H1 (cell line): ENCODE results near the gene KLK6. TPM values are rescaled to one million over a fixed set of nuclear protein-coding genes. Genes with fewer than 3 reads are reported as not detected.

ENCODE experiments used
- CTCF ChIA-PET: fragments of 300-600 bp; sonication (Branson Sonifier 250); formaldehyde crosslinking; loops from one replicate; lab custom pipeline; 2021; ENCODE audit not compliant: partially characterized antibody; lab: Charles Lee
- POLR2A ChIA-PET: fragments of 300-600 bp; sonication (Branson Sonifier 250); formaldehyde crosslinking; loops from one replicate; lab custom pipeline; 2021; ENCODE audit warnings: inconsistent platforms; ENCODE audit not compliant: partially characterized antibody; lab: Charles Lee
- DNase-seq, 2 experiments: peaks; one replicate each; pipeline versions ENCODE4 v3.0.0 to v3.0.0-alpha.2; 2010 to 2022; ENCODE audit warnings: low spot score in 2 of 2, low read depth in 1 of 2, mixed read lengths in 1 of 2
- FAIRE-seq: peaks from 2 replicates; lab custom pipeline; 2011; peaks lifted over from hg19 to GRCh38; lab: Jason Lieb, UNC
- H2AFZ ChIP-seq: 2 replicates; pipeline ENCODE4 v1.8.1; 2012; ENCODE audit warnings: low read length, inconsistent platforms
- H2AK5ac ChIP-seq: 2 replicates; pipeline ENCODE4 v1.6.1; 2013; ENCODE audit warnings: low read depth, low read length
- H2BK120ac ChIP-seq: replicated peaks from 2 replicates; pipeline ENCODE3; 2013; ENCODE audit warnings: low read depth, low read length, inconsistent platforms
- H2BK12ac ChIP-seq: 2 replicates; pipeline ENCODE4 v1.6.1; 2013; ENCODE audit warnings: low read depth, low read length
- H2BK15ac ChIP-seq: 2 replicates; pipeline ENCODE4 v1.6.1; 2013; ENCODE audit warnings: low read length
- H2BK20ac ChIP-seq: 2 replicates; pipeline ENCODE4 v1.6.1; 2013; ENCODE audit warnings: low read length
- H2BK5ac ChIP-seq: 2 replicates; pipeline ENCODE4 v1.6.1; 2013; ENCODE audit warnings: low read depth, low read length
- H3K14ac ChIP-seq: 2 replicates; pipeline ENCODE4 v1.6.1; 2013; ENCODE audit warnings: inconsistent platforms; ENCODE audit not compliant: insufficient read length
- H3K18ac ChIP-seq: 2 replicates; pipeline ENCODE4 v1.6.1; 2013; ENCODE audit warnings: low read length; ENCODE audit errors: extremely low read depth
- H3K23ac ChIP-seq: 2 replicates; pipeline ENCODE4 v1.6.1; 2013; ENCODE audit warnings: inconsistent platforms; ENCODE audit not compliant: insufficient read length
- H3K23me2 ChIP-seq: 2 replicates; pipeline ENCODE4 v1.6.1; 2013; ENCODE audit warnings: low read depth, low read length
- H3K27ac ChIP-seq: 2 replicates; pipeline ENCODE4 v1.6.1; 2011; ENCODE audit warnings: low read depth, low read length, inconsistent platforms
- H3K27me3 ChIP-seq, 4 experiments: replicated peaks in 1 of 4; 1 replicate in 1 of 4; 2 replicates in 3 of 4; pipeline versions ENCODE4 v1.6.1 to v1.8.1; 2011 to 2013; ENCODE audit warnings: low read length in 3 of 4, mild to moderate bottlenecking in 3 of 4, inconsistent platforms in 2 of 4, mixed read lengths in 2 of 4, moderate library complexity in 1 of 4; ENCODE audit not compliant: control insufficient read depth in 3 of 4, insufficient read depth in 3 of 4; ENCODE audit errors: extremely low read depth in 1 of 4
- H3K36me3 ChIP-seq, 4 experiments: 2 replicates each; pipeline versions ENCODE4 v1.6.1 to v1.8.1; 2011 to 2013; ENCODE audit warnings: mild to moderate bottlenecking in 4 of 4, low read length in 3 of 4, moderate library complexity in 2 of 4, control low read depth in 1 of 4, inconsistent platforms in 1 of 4; ENCODE audit not compliant: insufficient read depth in 4 of 4, control insufficient read depth in 2 of 4
- H3K4ac ChIP-seq: replicated peaks from 2 replicates; pipeline ENCODE3; 2013; ENCODE audit warnings: low read length, low read depth, mixed read lengths, inconsistent platforms; ENCODE audit not compliant: insufficient read length
- H3K4me1 ChIP-seq, 4 experiments: replicated peaks in 1 of 4; 1 replicate in 1 of 4; 2 replicates in 3 of 4; pipeline versions ENCODE4 v1.6.1 to v1.8.1; 2011 to 2013; ENCODE audit warnings: low read length in 3 of 4, inconsistent platforms in 2 of 4, mixed read lengths in 1 of 4; ENCODE audit not compliant: insufficient read depth in 4 of 4, control insufficient read depth in 3 of 4
- H3K4me2 ChIP-seq, 2 experiments: 2 replicates each; pipeline versions ENCODE4 v1.6.1 to v1.8.1; 2011 to 2013; ENCODE audit warnings: low read depth in 2 of 2, low read length in 2 of 2, control low read depth in 1 of 2, inconsistent platforms in 1 of 2, mild to moderate bottlenecking in 1 of 2; ENCODE audit not compliant: insufficient read depth in 1 of 2
- H3K4me3 ChIP-seq, 4 experiments: fragments of 200-600, 300-600 bp in 1 of 4; sonication (generic), shearing (Covaris generic), sonication (Bioruptor Twin) in 1 of 4; 2 replicates each; pipeline versions ENCODE4 v1.5.1 to v1.8.1; 2011 to 2016; ENCODE audit warnings: low read length in 4 of 4, low read depth in 3 of 4, control low read depth in 2 of 4, inconsistent platforms in 2 of 4, mild to moderate bottlenecking in 2 of 4, mixed read lengths in 1 of 4, moderate library complexity in 1 of 4; ENCODE audit not compliant: insufficient read depth in 2 of 4; ENCODE audit errors: extremely low read depth in 1 of 4
- H3K56ac ChIP-seq: replicated peaks from 2 replicates; pipeline ENCODE3; 2013; ENCODE audit warnings: low read depth, mild to moderate bottlenecking, mixed read lengths, low read length, inconsistent platforms; ENCODE audit not compliant: insufficient read length
- H3K79me1 ChIP-seq: 2 replicates; pipeline ENCODE4 v1.6.1; 2013; ENCODE audit warnings: low read depth, low read length, control low read depth
- H3K79me2 ChIP-seq, 2 experiments: 2 replicates each; pipeline versions ENCODE4 v1.6.1 to v1.8.1; 2012 to 2013; ENCODE audit warnings: low read length in 2 of 2, mild to moderate bottlenecking in 2 of 2, inconsistent platforms in 1 of 2; ENCODE audit not compliant: insufficient read depth in 2 of 2, control insufficient read depth in 1 of 2
- H3K9ac ChIP-seq, 4 experiments: replicated peaks in 1 of 4; 1 replicate in 1 of 4; 2 replicates in 3 of 4; pipeline versions ENCODE4 v1.6.1 to v1.8.1; 2011 to 2013; ENCODE audit warnings: low read depth in 3 of 4, low read length in 3 of 4, control low read depth in 2 of 4, mild to moderate bottlenecking in 2 of 4, moderate library complexity in 2 of 4, inconsistent platforms in 1 of 4; ENCODE audit errors: extremely low read depth in 1 of 4
- H3K9me3 ChIP-seq, 2 experiments: 2 replicates each; pipeline versions ENCODE4 v1.6.1 to v1.8.1; 2012 to 2013; ENCODE audit warnings: mild to moderate bottlenecking in 2 of 2, moderate library complexity in 2 of 2, control low read depth in 1 of 2, inconsistent platforms in 1 of 2, low read depth in 1 of 2, low read length in 1 of 2, mixed read lengths in 1 of 2; ENCODE audit not compliant: insufficient read depth in 2 of 2
- H4K20me1 ChIP-seq, 2 experiments: replicated peaks in 1 of 2; 2 replicates each; pipeline versions ENCODE3 to v1.8.1; 2011 to 2013; ENCODE audit warnings: inconsistent platforms in 2 of 2, low read length in 2 of 2, mild to moderate bottlenecking in 1 of 2; ENCODE audit not compliant: insufficient read depth in 2 of 2, control insufficient read depth in 1 of 2
- H4K5ac ChIP-seq: 2 replicates; pipeline ENCODE4 v1.6.1; 2013; ENCODE audit warnings: low read length, low read depth, mixed read lengths, inconsistent platforms; ENCODE audit not compliant: insufficient read length
- H4K8ac ChIP-seq: 2 replicates; pipeline ENCODE4 v1.8.0; 2013; ENCODE audit warnings: mild to moderate bottlenecking, moderate library complexity, low read length, inconsistent platforms; ENCODE audit not compliant: insufficient read depth; ENCODE audit errors: extremely low read depth
- H4K91ac ChIP-seq: replicated peaks from 2 replicates; pipeline ENCODE3; 2013; ENCODE audit warnings: low read length, mixed read lengths, inconsistent platforms; ENCODE audit not compliant: insufficient read length
- CBX5 ChIP-seq: fragments of 300-800, 300-1000 bp; sonication (generic); IDR thresholded peaks from 2 replicates; pipeline ENCODE4 v1.7.1; 2016; ENCODE audit warnings: antibody characterized with exemption, low read length, low read depth
- CHD2 ChIP-seq: IDR thresholded peaks from 2 replicates; pipeline ENCODE4 v1.6.1; 2012; ENCODE audit warnings: low read length, improper control_type of control experiment
- CTBP2 ChIP-seq: IDR thresholded peaks from 2 replicates; pipeline ENCODE4 v1.7.0; 2011; ENCODE audit warnings: borderline replicate concordance, mild to moderate bottlenecking, moderate library complexity, mixed read lengths, low read length; ENCODE audit not compliant: insufficient read depth, insufficient read length
- EGR1 ChIP-seq: IDR thresholded peaks from 2 replicates; pipeline ENCODE4 v1.6.1; 2011; ENCODE audit warnings: low read depth, low read length, borderline replicate concordance
- POLR2A ChIP-seq, 2 experiments: IDR thresholded peaks; 1 replicate in 1 of 2; 2 replicates in 1 of 2; pipeline ENCODE4 v1.6.1; 2011; ENCODE audit warnings: low read depth in 2 of 2, low read length in 2 of 2, mild to moderate bottlenecking in 2 of 2; ENCODE audit errors: control extremely low read depth in 1 of 2
- SP2 ChIP-seq: IDR thresholded peaks from 2 replicates; pipeline ENCODE4 v1.6.1; 2012; ENCODE audit warnings: mild to moderate bottlenecking, low read length, inconsistent platforms
- SP4 ChIP-seq: IDR thresholded peaks from 2 replicates; pipeline ENCODE4 v1.6.1; 2012; ENCODE audit warnings: low read length, inconsistent platforms
- TAF1 ChIP-seq: IDR thresholded peaks from 2 replicates; pipeline ENCODE4 v1.6.1; 2011; ENCODE audit warnings: mild to moderate bottlenecking, low read depth, low read length
- TBP ChIP-seq: IDR thresholded peaks from 2 replicates; pipeline ENCODE4 v1.6.1; 2011; ENCODE audit warnings: low read depth, low read length, improper control_type of control experiment
- WGBS, 2 experiments: shearing (Covaris generic) in 1 of 2; methylation state at CpG; one replicate each; pipeline versions ENCODE4 v1.1.6 to v1.1.7; 2013 to 2015; ENCODE audit warnings: low lambda C conversion rate in 2 of 2, mixed read lengths in 2 of 2, inconsistent platforms in 1 of 2, low coverage in 1 of 2, missing lambda C conversion rate in 1 of 2; ENCODE audit not compliant: insufficient replicate concordance in 2 of 2, insufficient coverage in 1 of 2, insufficient read length in 1 of 2; ENCODE audit errors: extremely low coverage in 1 of 2, missing lambda C conversion rate in 1 of 2; 5-methylcytosine and 5-hydroxymethylcytosine counted together
- polyA plus RNA-seq, 7 experiments: library from polyadenylated mRNA; depleted of rRNA in 3 of 7; stranded (reverse) in 5 of 7; unstranded in 2 of 7; fragments of >200 nt in 5 of 7; fragments of 200-250 nt in 2 of 7; gene quantifications; 1 replicate in 5 of 7; 2 replicates in 1 of 7; 4 replicates in 1 of 7; pipeline versions ENCODE4 v1.2.1 to v1.2.3, GENCODE V29; 2011 to 2013; ENCODE audit warnings: missing spikeins in 2 of 7, mixed read lengths in 2 of 7
- total RNA-seq: library from RNA; stranded (reverse); fragmentation: NEBNext Ultra II Directional; extraction: Animal tissue kit (Norgen Biotek cat#: 25700); gene quantifications from 2 replicates; pipeline ENCODE4 v1.2.1, GENCODE V29; 2021

The KLK6 gene
- total and polyA plus RNA-seq, 2 of the 8 experiments (the other 6 are each of a cell fraction or from before 2014, with no cell fraction given): 0.69 to 3.2 TPM

DNA sequence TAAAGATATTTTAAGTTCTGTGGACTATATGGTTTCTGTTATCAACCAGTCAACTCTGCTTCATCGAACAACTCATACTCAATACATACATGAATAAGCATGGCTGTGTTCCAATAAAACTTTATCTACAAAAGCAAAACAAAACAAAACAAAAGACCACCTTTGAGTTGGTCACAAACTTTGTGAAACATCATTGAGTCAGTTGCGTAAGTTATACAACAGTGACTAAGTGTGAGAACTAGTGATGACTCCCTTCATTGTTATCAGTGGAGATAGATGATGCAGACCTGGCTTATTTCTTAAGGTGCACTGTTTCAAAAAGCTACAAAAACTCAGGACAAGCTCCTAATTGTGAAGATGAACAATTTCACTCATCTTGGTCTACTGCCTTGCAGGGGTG lies 43.7 kb downstream of the KLK6 start:
- CTCF ChIA-PET: interaction anchor here (0.6 to 7.1 kb wide), 9 partner anchors 16 to 171 kb away, joined by 3 to 36 read pairs (median 4); no protein-coding TSS in a partner anchor

More for the DNA sequence above, 43.7 kb downstream of the KLK6 start:
- Histone ChIP-seq H3K27me3 (0 out of 7 replicates have a peak, but pooled peaks cover 0 to 2% (median under 1%) of the 10 kb centered on the region in 4 experiments), H2BK5ac (no peak overlapping the region), H3K79me2 (no peaks in the 10 kb centered on the region), H3K14ac (no peak overlapping the region), H4K91ac (no peak overlapping the region), H3K36me3 (no peaks in the 10 kb centered on the region), H4K5ac (no peak overlapping the region), H3K9me3 (no peaks in the 10 kb centered on the region), H2AFZ (no peak overlapping the region), H3K23me2 (no peaks in the 10 kb centered on the region), H3K4me1 (peaks cover 0 to 7% (median 5%) of the 10 kb centered on the region in 4 experiments; a peak in 5 of 7 replicates), H3K56ac (no peak overlapping the region), H2BK20ac (no peak overlapping the region), H3K79me1 (no peaks in the 10 kb centered on the region), H3K9ac (no peak overlapping the region), H2AK5ac (no peak overlapping the region), H3K27ac (no peak overlapping the region), H3K4ac (no peak overlapping the region), H4K20me1 (no peaks in the 10 kb centered on the region), H3K4me2 (no peak overlapping the region), H3K18ac (no peak overlapping the region), H3K4me3 (no peak overlapping the region), H2BK120ac (no peak overlapping the region), H2BK15ac (no peak overlapping the region), H4K8ac (no peak overlapping the region), H3K23ac (no peak overlapping the region), H2BK12ac (no peak overlapping the region)
- no peak for TF ChIP-seq CHD2
- TF ChIP-seq SP2: no peak
- TF ChIP-seq CBX5: no peak
- TF ChIP-seq TBP: no peak
- no peak for TF ChIP-seq POLR2A (IDR thresholded peaks at IDR 0.05; ENCODE audit: control extremely low read depth in 1 of 2, low read depth in 2 of 2, low read length in 2 of 2)
- no peak for TF ChIP-seq CTBP2
- TF ChIP-seq EGR1: no peak
- TF ChIP-seq SP4: no peak
- TF ChIP-seq TAF1: no peak
- POLR2A ChIA-PET: interaction anchor here (1.0 to 2.2 kb wide), 2 partner anchors 121 to 130 kb away, joined by 3 to 9 read pairs; no protein-coding TSS in a partner anchor
- 80% methylated on average over 2 of the region's 2 CpGs; no CpG with 5 or more reads in 1 of the 2 experiments for WGBS, 2 experiments
- no peak for DNase-seq
- no peak for FAIRE-seq
